ENCODE measurements around the gene SERPINA1. TPM values are rescaled to one million over a fixed set of nuclear protein-coding genes. Genes with fewer than 3 reads are reported as not detected.

SERPINA1 gene
- total RNA-seq, 1 experiment from 2014 or later = 10.5 TPM

DNA sequence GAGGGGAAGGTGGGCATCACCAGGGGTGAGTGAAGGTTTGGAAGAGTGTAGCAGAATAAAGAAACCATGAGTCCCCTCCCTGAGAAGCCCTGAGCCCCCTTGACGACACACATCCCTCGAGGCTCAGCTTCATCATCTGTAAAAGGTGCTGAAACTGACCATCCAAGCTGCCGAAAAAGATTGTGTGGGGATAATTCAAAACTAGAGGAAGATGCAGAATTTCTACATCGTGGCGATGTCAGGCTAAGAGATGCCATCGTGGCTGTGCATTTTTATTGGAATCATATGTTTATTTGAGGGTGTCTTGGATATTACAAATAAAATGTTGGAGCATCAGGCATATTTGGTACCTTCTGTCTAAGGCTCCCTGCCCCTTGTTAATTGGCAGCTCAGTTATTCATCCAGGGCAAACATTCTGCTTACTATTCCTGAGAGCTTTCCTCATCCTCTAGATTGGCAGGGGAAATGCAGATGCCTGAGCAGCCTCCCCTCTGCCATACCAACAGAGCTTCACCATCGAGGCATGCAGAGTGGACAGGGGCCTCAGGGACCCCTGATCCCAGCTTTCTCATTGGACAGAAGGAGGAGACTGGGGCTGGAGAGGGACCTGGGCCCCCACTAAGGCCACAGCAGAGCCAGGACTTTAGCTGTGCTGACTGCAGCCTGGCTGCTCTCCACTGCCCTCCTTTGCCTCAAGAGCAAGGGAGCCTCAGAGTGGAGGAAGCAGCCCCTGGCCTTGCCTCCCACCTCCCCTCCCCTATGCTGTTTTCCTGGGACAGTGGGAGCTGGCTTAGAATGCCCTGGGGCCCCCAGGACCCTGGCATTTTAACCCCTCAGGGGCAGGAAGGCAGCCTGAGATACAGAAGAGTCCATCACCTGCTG is 7.0 kb downstream of the SERPINA1 start:
- no TSS peak for BruUV-seq (replicated peaks)
- ChIA-PET CTCF (no interaction called here), POLR2A (ENCODE audit: unreplicated experiment) (no interaction called here)

GRCh38 chr14:94380225-94381148 is 7.9 kb downstream of the SERPINA1 start:
- no TSS peak for BruUV-seq (replicated peaks)
- H3K9ac ChIP-seq (ENCODE audit: low read length) = no peak overlapping the region
- no peak overlapping the region for H3K4me2 ChIP-seq (ENCODE audit: low read length)
- H3K9me2 ChIP-seq (replicated peaks; ENCODE audit: low read length) = no peaks in the 10 kb centered on the region
- intact Hi-C loops (cut with micrococcal nuclease) = no loop called here
- no peaks in the 10 kb centered on the region for H3K9me3 ChIP-seq (ENCODE audit: low read length)
- H3K27me3 ChIP-seq (ENCODE audit: low read length) = peaks cover 5% of the 10 kb centered on the region; the same call in 1 of the 2 replicates
- TF ChIP-seq EZH2 (IDR thresholded peaks at IDR 0.05; ENCODE audit: low read length, unreplicated experiment) = no peak
- TF ChIP-seq CTCF (conservative IDR thresholded peaks at IDR 0.05; ENCODE audit: low read depth, low read length) = no peak
- no peak for TF ChIP-seq EZH2phosphoT487 (IDR thresholded peaks at IDR 0.05; ENCODE audit: borderline replicate concordance, low read length)
- POLR2A ChIA-PET (ENCODE audit: unreplicated experiment) = no interaction called here
- CTCF ChIA-PET = no interaction called here
- no peaks in the 10 kb centered on the region for H3K36me3 ChIP-seq (ENCODE audit: low read depth, low read length)
- H3K79me2 ChIP-seq (ENCODE audit: low read length) = no peaks in the 10 kb centered on the region
- no peaks in the 10 kb centered on the region for H3K4me1 ChIP-seq (ENCODE audit: insufficient read depth, low read length)
- H3F3A ChIP-seq (ENCODE audit: low read length, unreplicated experiment) = no peaks in the 10 kb centered on the region
- ATAC-seq = no peak
- H4K20me1 ChIP-seq (ENCODE audit: low read length) = no peaks in the 10 kb centered on the region
- H2AFZ ChIP-seq (ENCODE audit: low read length) = no peak overlapping the region
- no peak for DNase-seq
- H3K4me3 ChIP-seq (ENCODE audit: low read length) = no peak overlapping the region
- no peak overlapping the region for H3K27ac ChIP-seq (ENCODE audit: low read length)

More for the DNA sequence above, 7.0 kb downstream of the SERPINA1 start:
- H3K4me1 ChIP-seq (ENCODE audit: insufficient read depth, low read length) = no peaks in the 10 kb centered on the region
- no peaks in the 10 kb centered on the region for H3F3A ChIP-seq (ENCODE audit: low read length, unreplicated experiment)
- no peak for ATAC-seq
- H4K20me1 ChIP-seq (ENCODE audit: low read length) = no peaks in the 10 kb centered on the region
- peaks cover 5% of the 10 kb centered on the region; the same call in 1 of the 2 replicates for H3K27me3 ChIP-seq (ENCODE audit: low read length)
- no peaks in the 10 kb centered on the region for H3K36me3 ChIP-seq (ENCODE audit: low read depth, low read length)
- no peaks in the 10 kb centered on the region for H3K9me2 ChIP-seq (replicated peaks; ENCODE audit: low read length)
- H2AFZ ChIP-seq (ENCODE audit: low read length) = no peak overlapping the region
- TF ChIP-seq CTCF (conservative IDR thresholded peaks at IDR 0.05; ENCODE audit: low read depth, low read length) = no peak
- TF ChIP-seq EZH2phosphoT487 (IDR thresholded peaks at IDR 0.05; ENCODE audit: borderline replicate concordance, low read length) = no peak
- TF ChIP-seq EZH2 (IDR thresholded peaks at IDR 0.05; ENCODE audit: low read length, unreplicated experiment) = no peak
- H3K9me3 ChIP-seq (ENCODE audit: low read length) = no peaks in the 10 kb centered on the region
- H3K79me2 ChIP-seq (ENCODE audit: low read length) = no peaks in the 10 kb centered on the region
- no peak overlapping the region for H3K27ac ChIP-seq (ENCODE audit: low read length)
- H3K4me2 ChIP-seq (ENCODE audit: low read length) = no peak overlapping the region
- intact Hi-C loops (cut with micrococcal nuclease) = no loop called here
- no peak for DNase-seq
- H3K9ac ChIP-seq (ENCODE audit: low read length) = no peak overlapping the region
- no peak overlapping the region for H3K4me3 ChIP-seq (ENCODE audit: low read length)
